Heart right ventricle (tissue), 16 donors: ENCODE results near the gene AMN1. TPM values are rescaled to one million over a fixed set of nuclear protein-coding genes. Genes with fewer than 3 reads are reported as not detected.

Experiments
- ATAC-seq, 8 donors: fragments of 200-7000 bp; cut with Tn5 transposase; one replicate each; pipeline ENCODE4 v1.9.1; 2020; ENCODE audit warnings: mild to moderate bottlenecking in 8 of 8, moderate library complexity in 8 of 8, moderate number of reproducible peaks in 1 of 8
- DNase-seq, 2 donors: peaks; one replicate each; pipeline ENCODE4 v3.0.0-alpha.2; 2020
- H3K27ac ChIP-seq, 10 donors: fragments of 200-600 bp; sonication (generic) in 2 of 10; one replicate each; pipeline versions ENCODE4 v1.5.0 to v1.8.0; 2020 to 2022; ENCODE audit warnings: mild to moderate bottlenecking in 3 of 10
- H3K27me3 ChIP-seq, 7 donors: fragments of 200-600 bp; one replicate each; pipeline ENCODE4 v1.8.0; 2021 to 2022; ENCODE audit warnings: mild to moderate bottlenecking in 2 of 7
- H3K36me3 ChIP-seq, 9 donors: fragments of 200-600 bp; sonication (generic) in 1 of 9; one replicate each; pipeline versions ENCODE4 v1.5.0 to v1.8.0; 2020 to 2022; ENCODE audit warnings: mild to moderate bottlenecking in 2 of 9
- H3K4me1 ChIP-seq, 9 donors: fragments of 200-600 bp; sonication (generic) in 1 of 9; one replicate each; pipeline versions ENCODE4 v1.5.0 to v1.8.0; 2020 to 2022; ENCODE audit warnings: mild to moderate bottlenecking in 4 of 9
- H3K4me3 ChIP-seq, 10 donors: fragments of 200-600 bp; sonication (generic) in 2 of 10; one replicate each; pipeline versions ENCODE4 v1.5.0 to v1.8.0; 2020 to 2022; ENCODE audit warnings: mild to moderate bottlenecking in 7 of 10, moderate library complexity in 2 of 10
- H3K9me3 ChIP-seq, 11 donors: fragments of 200-600 bp in 10 of 11; sonication (generic) in 2 of 11; one replicate each; pipeline versions ENCODE4 v1.5.0 to v1.8.0; 2013 to 2022; ENCODE audit warnings: mild to moderate bottlenecking in 2 of 11, control low read depth in 1 of 11, moderate library complexity in 1 of 11
- CTCF ChIP-seq, 9 donors: fragments of 200-600 bp; sonication (generic) in 2 of 9; IDR thresholded peaks; one replicate each; pipeline versions ENCODE4 v1.5.0 to v1.8.0; 2021 to 2022; ENCODE audit warnings: antibody characterized with exemption in 9 of 9, mild to moderate bottlenecking in 5 of 9, moderate library complexity in 1 of 9
- WGBS, 2 donors: extraction: QIAGEN DNeasy Blood & Tissue Kit; methylation state at CpG; one replicate each; pipeline ENCODE4 v1.1.7; 2013; ENCODE audit warnings: inconsistent platforms in 1 of 2; 5-methylcytosine and 5-hydroxymethylcytosine counted together
- intact Hi-C, 10 donors: fragments of 100-400 bp; cut with DNase I; formaldehyde crosslinking; loops; one replicate each; pipeline versions ENCODE4 v1.11.1 to v1.14.2; 2022
- long read RNA-seq, 3 donors: library from polyadenylated mRNA; unstranded; transcript quantifications; one replicate each; pipeline ENCODE4 v2.0.0, GENCODE V29; 2020 to 2021
- polyA plus RNA-seq, 2 donors: library from polyadenylated mRNA; stranded (reverse); fragments of 200-250 nt; gene quantifications; one replicate each; pipeline ENCODE4 v1.2.3, GENCODE V29; 2013
- total RNA-seq, 10 donors: library from RNA; stranded (reverse); fragmentation: NEBNext Ultra II Directional in 3 of 10; extraction: Animal tissue kit (Norgen Biotek cat#: 25700) in 3 of 10; gene quantifications; one replicate each; pipeline versions ENCODE4 v1.2.1 to v1.2.4, GENCODE V29; 2021 to 2023
- donor health status: Arrhythmogenic right ventricular cardiomyopathy.
- donor health status: ischemic (EF 13 %, LVEDD 7.1; RV severe dilation, severe dysfunction).
- donor health status: healthy with polysubstance abuse.
- donor health status: DM: no; HTN: yes; CAD: no.
- donor health status: DM: no; HTN: no; CAD: no.
- donor health status: ischemic (EF 25% LVEDD 6.9; RV normal size, moderate dysfunction).
- donor health status: ischemic (EF 25% LVEDD 5.7; RV mildly dilated, moderate dysfunction).
- donor health status: healthy.
- donor health status: DM: yes; HTN: yes; CAD: no.
- donor health status: Ischemic cardiomyopathy.
- donor health status: ischemic (EF 35%, LVEDD 5.7; RV mildly dilated, moderate dysfunction).
- donor health status: nonischemic (EF 11% LVEDD 7.7; RV severe dilation, severe dysfunction).
- donor health status: DM: yes; HTN: yes; CAD: no.
- donor health status: PGD.
- donor health status: ischemic (EF 29% LVEDD 5.4; RV normal size, mild dysfunction).
- donor health status: nonischemic (EF 23%, LVEDD 6.1; RV moderate dilation, normal function).

Gene AMN1
- total RNA-seq (10 to 100 TPM; 12.7 to 24.9 (median 14.6) TPM), polyA plus RNA-seq (10 to 100 TPM; 11.3 to 12.1 TPM)
- long read RNA-seq, donor 1, transcript AMN1-201 (7 exons, 2,110 nt) = major isoform, 11 of 21 reads
- long read RNA-seq, donor 1, partial matches to known transcripts = 0 of 21 reads
- long read RNA-seq, donor 1, other reads (novel, unspliced or antisense) = 6 of 21 reads
- long read RNA-seq, donor 2, transcript AMN1-201 (7 exons, 2,110 nt) = major isoform, 6 of 13 reads
- long read RNA-seq, donor 2, partial matches to known transcripts = 0 of 13 reads
- long read RNA-seq, donor 2, other reads (novel, unspliced or antisense) = 4 of 13 reads
- long read RNA-seq, donor 3, transcript AMN1-201 (7 exons, 2,110 nt) = major isoform, 16 of 26 reads
- long read RNA-seq, donor 3, partial matches to known transcripts = 0 of 26 reads
- long read RNA-seq, donor 3, other reads (novel, unspliced or antisense) = 9 of 26 reads

- 1 to 2% methylated on average over 59 of the region's 59 CpGs for WGBS, 2 donors
These were observed at the start of gene AMN1 for GRCh38 chr12:31728917-31729640. TSS of gene AMN1 (minus strand) at chr12:31729021. CDS start at chr12:31729008, 13 bp downstream.

GRCh38 chr12:31773867-31774266 is 45.0 kb upstream of the AMN1 start:
- Histone ChIP-seq H3K27ac (no peak overlapping the region), H3K4me3 (no peak overlapping the region), H3K36me3 (no peaks in the 10 kb centered on the region), H3K27me3 (no peaks in the 10 kb centered on the region), H3K4me1 (peaks cover 0 to 17% (median 0%) of the 10 kb centered on the region in 9 donors), H3K9me3 (peaks cover 0 to 5% (median 0%) of the 10 kb centered on the region in 11 donors)
- intact Hi-C loops = no loop called here
- WGBS, 2 donors = 77 to 78% methylated on average over 2 of the region's 2 CpGs
- no peak for DNase-seq
- TF ChIP-seq CTCF (IDR thresholded peaks at IDR 0.05) = no peak
- no peak for ATAC-seq

More at GRCh38 chr12:31728917-31729640, at the start of gene AMN1:
- ATAC-seq (peak; percentile 97 to 99 (median 98)), DNase-seq (peak; percentile 99)
- intact Hi-C loops = loop anchor here in 5 of 10 donors (2.0 to 10.0 kb wide), 8 partner anchors 138 to 236 kb away; partner anchors contain the start of gene RESF1 (in 2 of the 5)
- H3K36me3 ChIP-seq = no peaks in the 10 kb centered on the region
- H3K9me3 ChIP-seq = peaks cover 0 to 30% (median 12%) of the 10 kb centered on the region in 11 donors
- peak within 1 kb of the TSS; percentile 46 to 69 (median 63) for H3K4me3 ChIP-seq
- TF ChIP-seq CTCF (IDR thresholded peaks at IDR 0.05) = peak in 5 of 9 donors; percentile 3 to 28 (median 19)
- no peaks in the 10 kb centered on the region for H3K27me3 ChIP-seq
- peaks cover 0 to 80% (median 41%) of the 10 kb centered on the region in 9 donors for H3K4me1 ChIP-seq
- H3K27ac ChIP-seq = peak within 1 kb of the TSS; percentile 92 to 99 (median 96)

GRCh38 chr12:31773223-31773750 is 44.5 kb upstream of the AMN1 start:
- peaks cover 0 to 17% (median 0%) of the 10 kb centered on the region in 9 donors for H3K4me1 ChIP-seq
- no peaks in the 10 kb centered on the region for H3K27me3 ChIP-seq
- no peak for TF ChIP-seq CTCF (IDR thresholded peaks at IDR 0.05)
- peaks cover 0 to 5% (median 0%) of the 10 kb centered on the region in 11 donors for H3K9me3 ChIP-seq
- peak overlapping the region in 1 of 10 donors; percentile 26 for H3K27ac ChIP-seq
- intact Hi-C loops = no loop called here
- H3K4me3 ChIP-seq = no peak overlapping the region
- H3K36me3 ChIP-seq = no peaks in the 10 kb centered on the region
- no peak for ATAC-seq
- WGBS, 2 donors = 48 to 52% methylated on average over 2 of the region's 2 CpGs
- DNase-seq = no peak

GRCh38 chr12:31772685-31773222 is 43.9 kb upstream of the AMN1 start:
- ATAC-seq = peak in 1 of 8 donors; percentile 49
- H3K36me3 ChIP-seq = no peaks in the 10 kb centered on the region
- H3K27me3 ChIP-seq = no peaks in the 10 kb centered on the region
- peak in 4 of 9 donors; percentile 5 to 29 (median 10) for TF ChIP-seq CTCF (IDR thresholded peaks at IDR 0.05)
- H3K4me1 ChIP-seq = peaks cover 0 to 17% (median 0%) of the 10 kb centered on the region in 9 donors
- DNase-seq = no peak
- no peak overlapping the region for H3K4me3 ChIP-seq
- H3K27ac ChIP-seq = peak overlapping the region in 1 of 10 donors; percentile 26
- whole genome bisulfite sequencing, 2 donors = 60 to 72% methylated on average over 5 of the region's 5 CpGs
- intact Hi-C loops = no loop called here
- H3K9me3 ChIP-seq = peaks cover 0 to 5% (median 0%) of the 10 kb centered on the region in 11 donors
